ENCODE data around the gene TEF. TPM values are rescaled to one million over a fixed set of nuclear protein-coding genes. Genes with fewer than 3 reads are reported as not detected.

Gene TEF
- total and polyA plus RNA-seq, 2 experiments from 2014 or later, result 2.3 to 7.2 TPM

DNA sequence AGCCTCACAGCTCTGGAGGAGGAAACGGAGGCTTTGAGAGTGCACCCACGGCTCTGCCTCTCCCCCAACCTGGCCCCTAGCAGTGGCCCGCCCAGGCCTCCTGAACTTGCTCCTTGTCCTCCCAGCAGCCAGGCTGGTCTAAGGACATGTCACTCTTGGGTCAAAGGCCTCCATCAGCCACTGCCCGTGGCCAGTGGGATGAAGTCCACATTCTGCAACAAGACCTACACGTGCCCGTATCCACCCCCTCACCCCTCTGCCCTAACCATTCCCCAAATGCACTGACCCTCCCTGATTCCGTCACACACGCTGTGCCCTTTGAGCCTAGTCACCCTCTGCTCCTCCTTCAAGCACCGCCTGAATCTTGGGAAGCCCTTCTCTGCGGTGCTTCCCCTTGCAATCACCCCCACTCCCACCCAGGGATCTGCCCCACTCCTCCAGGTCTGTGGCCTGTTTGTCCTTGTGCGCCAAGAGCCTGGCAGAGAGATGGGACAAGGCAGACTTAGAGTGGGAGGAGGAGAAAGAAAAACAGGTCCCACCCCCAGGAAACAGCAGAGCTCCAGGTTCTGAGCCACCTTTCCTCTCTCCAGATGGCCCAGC, 37.5 kb upstream of the TEF start:
- Histone ChIP-seq H3F3A (replicated peaks; ENCODE audit: low read depth) (no peaks in the 10 kb centered on the region), H3K4me1 (ENCODE audit: insufficient read depth) (no peaks in the 10 kb centered on the region), H2AFZ (no peak overlapping the region), H3K79me2 (replicated peaks; ENCODE audit: insufficient read depth) (no peaks in the 10 kb centered on the region), H3K27ac (ENCODE audit: low read depth) (no peak overlapping the region), H3K27me3 (ENCODE audit: insufficient read depth) (no peaks in the 10 kb centered on the region), H3K4me2 (no peak overlapping the region), H3K9me2 (ENCODE audit: insufficient read depth) (no peaks in the 10 kb centered on the region), H3K36me3 (ENCODE audit: insufficient read depth) (peaks cover 5% of the 10 kb centered on the region; the same call in 1 of the 2 replicates), H3K4me3 (no peak overlapping the region), H4K20me1 (replicated peaks; ENCODE audit: insufficient read depth) (no peaks in the 10 kb centered on the region)
- no peak for ATAC-seq
- H3K27ac Mint-ChIP-seq, result no peak overlapping the region
- no peak overlapping the region for H3K4me3 Mint-ChIP-seq
- TF ChIP-seq EZH2 (IDR thresholded peaks at IDR 0.05; ENCODE audit: low read depth, unreplicated experiment) (no peak), EZH2phosphoT487 (IDR thresholded peaks at IDR 0.05; ENCODE audit: unreplicated experiment) (no peak), CREB1 (CRISPR knock-in tag; IDR thresholded peaks at IDR 0.05; ENCODE audit: low read depth) (no peak)
- TF ChIP-seq, protein P1, sequence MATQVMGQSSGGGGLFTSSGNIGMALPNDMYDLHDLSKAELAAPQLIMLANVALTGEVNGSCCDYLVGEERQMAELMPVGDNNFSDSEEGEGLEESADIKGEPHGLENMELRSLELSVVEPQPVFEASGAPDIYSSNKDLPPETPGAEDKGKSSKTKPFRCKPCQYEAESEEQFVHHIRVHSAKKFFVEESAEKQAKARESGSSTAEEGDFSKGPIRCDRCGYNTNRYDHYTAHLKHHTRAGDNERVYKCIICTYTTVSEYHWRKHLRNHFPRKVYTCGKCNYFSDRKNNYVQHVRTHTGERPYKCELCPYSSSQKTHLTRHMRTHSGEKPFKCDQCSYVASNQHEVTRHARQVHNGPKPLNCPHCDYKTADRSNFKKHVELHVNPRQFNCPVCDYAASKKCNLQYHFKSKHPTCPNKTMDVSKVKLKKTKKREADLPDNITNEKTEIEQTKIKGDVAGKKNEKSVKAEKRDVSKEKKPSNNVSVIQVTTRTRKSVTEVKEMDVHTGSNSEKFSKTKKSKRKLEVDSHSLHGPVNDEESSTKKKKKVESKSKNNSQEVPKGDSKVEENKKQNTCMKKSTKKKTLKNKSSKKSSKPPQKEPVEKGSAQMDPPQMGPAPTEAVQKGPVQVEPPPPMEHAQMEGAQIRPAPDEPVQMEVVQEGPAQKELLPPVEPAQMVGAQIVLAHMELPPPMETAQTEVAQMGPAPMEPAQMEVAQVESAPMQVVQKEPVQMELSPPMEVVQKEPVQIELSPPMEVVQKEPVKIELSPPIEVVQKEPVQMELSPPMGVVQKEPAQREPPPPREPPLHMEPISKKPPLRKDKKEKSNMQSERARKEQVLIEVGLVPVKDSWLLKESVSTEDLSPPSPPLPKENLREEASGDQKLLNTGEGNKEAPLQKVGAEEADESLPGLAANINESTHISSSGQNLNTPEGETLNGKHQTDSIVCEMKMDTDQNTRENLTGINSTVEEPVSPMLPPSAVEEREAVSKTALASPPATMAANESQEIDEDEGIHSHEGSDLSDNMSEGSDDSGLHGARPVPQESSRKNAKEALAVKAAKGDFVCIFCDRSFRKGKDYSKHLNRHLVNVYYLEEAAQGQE (IDR thresholded peaks at IDR 0.05; ENCODE audit: unreplicated experiment), result no peak
- peaks cover 8% of the 10 kb centered on the region for H3K27me3 Mint-ChIP-seq (ENCODE audit: insufficient read depth, low read depth, poor library complexity)
- no peak for DNase-seq (ENCODE audit: low spot score)
- H3K4me1 Mint-ChIP-seq, result no peaks in the 10 kb centered on the region
- H3K9me3 Mint-ChIP-seq, result no peaks in the 10 kb centered on the region
- peaks cover 32% of the 10 kb centered on the region for H3K36me3 Mint-ChIP-seq (ENCODE audit: low read depth)

DNA sequence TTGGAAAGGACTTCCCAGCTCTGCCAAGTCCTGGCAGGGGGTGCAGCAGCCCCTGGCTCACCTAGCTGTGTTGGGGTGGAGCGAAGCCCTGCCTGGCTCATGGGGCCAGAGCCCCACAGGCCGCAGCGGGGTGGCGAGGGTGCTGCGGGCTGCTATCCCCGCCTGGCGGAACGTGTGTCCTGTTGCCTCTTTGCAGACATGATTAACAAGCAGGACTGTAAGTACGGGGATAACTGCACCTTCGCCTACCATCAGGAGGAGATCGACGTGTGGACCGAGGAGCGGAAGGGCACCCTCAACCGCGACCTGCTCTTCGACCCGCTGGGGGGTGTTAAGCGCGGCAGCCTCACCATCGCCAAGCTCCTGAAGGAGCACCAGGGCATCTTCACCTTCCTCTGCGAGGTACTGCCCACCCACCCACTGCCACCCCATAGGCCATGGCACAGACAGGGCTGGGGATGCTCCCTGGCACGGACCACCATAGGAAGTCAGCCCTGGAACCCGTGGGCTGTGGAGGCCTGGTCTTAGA, 35.9 kb upstream of the TEF start:
- no peak for DNase-seq (ENCODE audit: low spot score)
- H3K27me3 Mint-ChIP-seq (ENCODE audit: insufficient read depth, low read depth, poor library complexity), result peaks cover 5% of the 10 kb centered on the region
- TF ChIP-seq NANOG (IDR thresholded peaks at IDR 0.05; ENCODE audit: borderline replicate concordance) (no peak), EZH2phosphoT487 (IDR thresholded peaks at IDR 0.05; ENCODE audit: unreplicated experiment) (no peak), EZH2 (IDR thresholded peaks at IDR 0.05; ENCODE audit: low read depth, unreplicated experiment) (no peak)
- TF ChIP-seq, protein P1 (IDR thresholded peaks at IDR 0.05; ENCODE audit: unreplicated experiment), result no peak
- TF ChIP-seq, protein P2, sequence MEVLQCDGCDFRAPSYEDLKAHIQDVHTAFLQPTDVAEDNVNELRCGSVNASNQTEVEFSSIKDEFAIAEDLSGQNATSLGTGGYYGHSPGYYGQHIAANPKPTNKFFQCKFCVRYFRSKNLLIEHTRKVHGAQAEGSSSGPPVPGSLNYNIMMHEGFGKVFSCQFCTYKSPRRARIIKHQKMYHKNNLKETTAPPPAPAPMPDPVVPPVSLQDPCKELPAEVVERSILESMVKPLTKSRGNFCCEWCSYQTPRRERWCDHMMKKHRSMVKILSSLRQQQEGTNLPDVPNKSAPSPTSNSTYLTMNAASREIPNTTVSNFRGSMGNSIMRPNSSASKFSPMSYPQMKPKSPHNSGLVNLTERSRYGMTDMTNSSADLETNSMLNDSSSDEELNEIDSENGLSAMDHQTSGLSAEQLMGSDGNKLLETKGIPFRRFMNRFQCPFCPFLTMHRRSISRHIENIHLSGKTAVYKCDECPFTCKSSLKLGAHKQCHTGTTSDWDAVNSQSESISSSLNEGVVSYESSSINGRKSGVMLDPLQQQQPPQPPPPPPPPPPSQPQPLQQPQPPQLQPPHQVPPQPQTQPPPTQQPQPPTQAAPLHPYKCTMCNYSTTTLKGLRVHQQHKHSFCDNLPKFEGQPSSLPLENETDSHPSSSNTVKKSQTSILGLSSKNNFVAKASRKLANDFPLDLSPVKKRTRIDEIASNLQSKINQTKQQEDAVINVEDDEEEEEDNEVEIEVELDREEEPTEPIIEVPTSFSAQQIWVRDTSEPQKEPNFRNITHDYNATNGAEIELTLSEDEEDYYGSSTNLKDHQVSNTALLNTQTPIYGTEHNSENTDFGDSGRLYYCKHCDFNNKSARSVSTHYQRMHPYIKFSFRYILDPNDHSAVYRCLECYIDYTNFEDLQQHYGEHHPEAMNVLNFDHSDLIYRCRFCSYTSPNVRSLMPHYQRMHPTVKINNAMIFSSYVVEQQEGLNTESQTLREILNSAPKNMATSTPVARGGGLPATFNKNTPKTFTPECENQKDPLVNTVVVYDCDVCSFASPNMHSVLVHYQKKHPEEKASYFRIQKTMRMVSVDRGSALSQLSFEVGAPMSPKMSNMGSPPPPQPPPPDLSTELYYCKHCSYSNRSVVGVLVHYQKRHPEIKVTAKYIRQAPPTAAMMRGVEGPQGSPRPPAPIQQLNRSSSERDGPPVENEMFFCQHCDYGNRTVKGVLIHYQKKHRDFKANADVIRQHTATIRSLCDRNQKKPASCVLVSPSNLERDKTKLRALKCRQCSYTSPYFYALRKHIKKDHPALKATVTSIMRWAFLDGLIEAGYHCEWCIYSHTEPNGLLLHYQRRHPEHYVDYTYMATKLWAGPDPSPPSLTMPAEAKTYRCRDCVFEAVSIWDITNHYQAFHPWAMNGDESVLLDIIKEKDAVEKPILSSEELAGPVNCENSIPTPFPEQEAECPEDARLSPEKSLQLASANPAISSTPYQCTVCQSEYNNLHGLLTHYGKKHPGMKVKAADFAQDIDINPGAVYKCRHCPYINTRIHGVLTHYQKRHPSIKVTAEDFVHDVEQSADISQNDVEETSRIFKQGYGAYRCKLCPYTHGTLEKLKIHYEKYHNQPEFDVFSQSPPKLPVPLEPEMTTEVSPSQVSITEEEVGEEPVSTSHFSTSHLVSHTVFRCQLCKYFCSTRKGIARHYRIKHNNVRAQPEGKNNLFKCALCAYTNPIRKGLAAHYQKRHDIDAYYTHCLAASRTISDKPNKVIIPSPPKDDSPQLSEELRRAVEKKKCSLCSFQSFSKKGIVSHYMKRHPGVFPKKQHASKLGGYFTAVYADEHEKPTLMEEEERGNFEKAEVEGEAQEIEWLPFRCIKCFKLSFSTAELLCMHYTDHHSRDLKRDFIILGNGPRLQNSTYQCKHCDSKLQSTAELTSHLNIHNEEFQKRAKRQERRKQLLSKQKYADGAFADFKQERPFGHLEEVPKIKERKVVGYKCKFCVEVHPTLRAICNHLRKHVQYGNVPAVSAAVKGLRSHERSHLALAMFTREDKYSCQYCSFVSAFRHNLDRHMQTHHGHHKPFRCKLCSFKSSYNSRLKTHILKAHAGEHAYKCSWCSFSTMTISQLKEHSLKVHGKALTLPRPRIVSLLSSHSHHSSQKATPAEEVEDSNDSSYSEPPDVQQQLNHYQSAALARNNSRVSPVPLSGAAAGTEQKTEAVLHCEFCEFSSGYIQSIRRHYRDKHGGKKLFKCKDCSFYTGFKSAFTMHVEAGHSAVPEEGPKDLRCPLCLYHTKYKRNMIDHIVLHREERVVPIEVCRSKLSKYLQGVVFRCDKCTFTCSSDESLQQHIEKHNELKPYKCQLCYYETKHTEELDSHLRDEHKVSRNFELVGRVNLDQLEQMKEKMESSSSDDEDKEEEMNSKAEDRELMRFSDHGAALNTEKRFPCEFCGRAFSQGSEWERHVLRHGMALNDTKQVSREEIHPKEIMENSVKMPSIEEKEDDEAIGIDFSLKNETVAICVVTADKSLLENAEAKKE (CRISPR knock-in tag; IDR thresholded peaks at IDR 0.05), result no peak

More for the DNA sequence above, 35.9 kb upstream of the TEF start:
- no peaks in the 10 kb centered on the region for H3K4me1 Mint-ChIP-seq
- peaks cover 45% of the 10 kb centered on the region for H3K36me3 Mint-ChIP-seq (ENCODE audit: low read depth)
- no peak overlapping the region for H3K27ac Mint-ChIP-seq
- Histone ChIP-seq H2AFZ (no peak overlapping the region), H3K9me2 (ENCODE audit: insufficient read depth) (no peaks in the 10 kb centered on the region), H3K27me3 (ENCODE audit: insufficient read depth) (no peaks in the 10 kb centered on the region), H4K20me1 (replicated peaks; ENCODE audit: insufficient read depth) (no peaks in the 10 kb centered on the region; the same call in 1 of the 2 replicates), H3K27ac (ENCODE audit: low read depth) (no peak overlapping the region), H3K36me3 (ENCODE audit: insufficient read depth) (peaks cover 19% of the 10 kb centered on the region; the same call in 1 of the 2 replicates), H3F3A (replicated peaks; ENCODE audit: low read depth) (0 out of 2 replicates have a peak, but pooled peaks cover 3% of the 10 kb centered on the region), H3K4me2 (no peak overlapping the region), H3K79me2 (replicated peaks; ENCODE audit: insufficient read depth) (no peaks in the 10 kb centered on the region), H3K4me3 (no peak overlapping the region), H3K4me1 (ENCODE audit: insufficient read depth) (no peaks in the 10 kb centered on the region)
- ATAC-seq, result no peak
- H3K9me3 Mint-ChIP-seq, result no peaks in the 10 kb centered on the region
- H3K4me3 Mint-ChIP-seq, result no peak overlapping the region
